Panc1 (cell line): ENCODE data around the gene OAS2.

Experiments
- CTCF ChIP-seq: fragments of 450-650 bp; IDR thresholded peaks from 2 replicates; pipeline ENCODE4 v1.5.1; 2017; ENCODE audit warnings: mild to moderate bottlenecking
- POLR2AphosphoS5 ChIP-seq: IDR thresholded peaks from 2 replicates; pipeline ENCODE4 v1.6.1; 2012; ENCODE audit warnings: mild to moderate bottlenecking, low read depth, low read length, moderate library complexity
- SIN3A ChIP-seq: IDR thresholded peaks from 2 replicates; pipeline ENCODE4 v1.6.1; 2012; ENCODE audit warnings: low read depth, mild to moderate bottlenecking, low read length, moderate library complexity, borderline replicate concordance; ENCODE audit not compliant: insufficient read depth

- TF ChIP-seq CTCF (no peak), POLR2AphosphoS5 (no peak), SIN3A (no peak)
These were observed 34.2 kb upstream of the OAS2 start for GRCh38 chr12:112944024-112944690.
